GM19397 (cell line): Measurements from ENCODE around the gene MPV17L.
"Not testable (repeated sequence)": the region's sequence is repeated elsewhere in the genome, so short reads cannot be mapped to it uniquely, and the experiment has no call there.

Experiments
- ATAC-seq: cut with Tn5 transposase; IDR thresholded peaks from one replicate; pipeline ENCODE4 v1.9.1; 2021; ENCODE audit warnings: mild to moderate bottlenecking, moderate library complexity; ENCODE audit not compliant: unreplicated experiment

Gene MPV17L

DNA sequence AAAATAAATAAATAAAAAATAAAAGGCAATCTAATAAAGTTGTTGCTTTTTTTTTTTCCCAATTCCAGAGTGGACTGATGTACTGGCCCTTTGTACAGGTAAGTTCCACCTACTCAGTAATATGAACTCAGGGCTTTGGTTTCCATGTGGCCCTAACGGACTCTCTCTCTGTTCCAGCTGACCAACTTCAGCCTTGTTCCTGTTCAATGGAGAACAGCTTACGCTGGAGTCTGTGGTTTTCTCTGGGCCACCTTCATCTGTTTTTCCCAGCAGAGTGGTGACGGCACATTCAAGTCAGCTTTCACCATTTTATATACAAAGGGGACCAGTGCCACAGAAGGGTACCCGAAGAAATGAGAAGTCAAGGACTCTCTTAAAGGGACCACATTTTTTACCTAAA lies 12.2 kb downstream of the MPV17L start:
- ATAC-seq = not testable (repeated sequence)

- ATAC-seq = not testable (repeated sequence)
These were observed 13.9 kb downstream of the MPV17L start for GRCh38 chr16:15409476-15409875.

DNA sequence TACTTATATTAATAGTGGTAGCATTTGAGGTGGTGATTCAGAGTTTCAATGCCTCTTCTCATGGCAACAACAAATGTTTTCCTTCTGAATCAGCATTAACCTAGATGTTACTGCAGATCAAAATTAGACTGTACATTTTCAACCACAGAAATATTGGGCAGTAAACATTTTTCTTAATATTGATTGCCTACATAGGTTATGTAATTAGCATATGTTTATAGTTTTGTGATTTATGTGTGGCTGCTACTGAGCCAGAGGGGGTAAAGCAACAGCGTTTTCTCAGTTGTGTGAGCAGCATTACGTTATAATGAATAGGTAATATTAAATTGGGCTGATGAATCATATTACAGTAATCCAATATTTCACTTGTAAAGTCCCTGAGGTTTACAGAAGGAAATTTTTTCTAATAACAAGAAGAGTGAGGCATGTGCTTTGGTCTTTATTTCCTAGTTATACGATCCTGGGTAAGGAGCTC lies 20.0 kb downstream of the MPV17L start:
- ATAC-seq = no peak

GRCh38 chr16:15417197-15417596 lies 21.6 kb downstream of the MPV17L start:
- no peak for ATAC-seq

- ATAC-seq = no peak
These were observed 22.7 kb downstream of the MPV17L start for GRCh38 chr16:15418206-15418605.

DNA sequence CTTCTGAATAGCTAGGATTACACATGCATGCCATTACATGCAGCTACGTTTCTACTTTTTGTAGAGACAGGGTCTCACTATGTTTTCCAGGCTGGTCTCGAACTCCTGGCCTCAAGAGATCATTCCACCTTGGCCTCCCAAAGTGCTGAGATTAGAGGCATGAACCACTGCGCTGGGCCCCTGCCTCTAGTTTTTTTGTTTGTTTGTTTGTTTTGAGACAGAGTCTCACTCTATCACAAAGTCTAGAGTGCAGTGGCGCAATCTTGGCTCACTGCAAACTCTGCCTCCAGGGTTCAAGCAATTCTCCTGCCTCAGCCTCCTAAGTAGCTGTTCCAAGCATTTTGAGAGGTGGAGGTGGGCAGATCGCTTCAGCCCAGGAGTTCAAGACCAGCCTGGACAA lies 26.1 kb downstream of the MPV17L start:
- ATAC-seq = not testable (repeated sequence)

DNA sequence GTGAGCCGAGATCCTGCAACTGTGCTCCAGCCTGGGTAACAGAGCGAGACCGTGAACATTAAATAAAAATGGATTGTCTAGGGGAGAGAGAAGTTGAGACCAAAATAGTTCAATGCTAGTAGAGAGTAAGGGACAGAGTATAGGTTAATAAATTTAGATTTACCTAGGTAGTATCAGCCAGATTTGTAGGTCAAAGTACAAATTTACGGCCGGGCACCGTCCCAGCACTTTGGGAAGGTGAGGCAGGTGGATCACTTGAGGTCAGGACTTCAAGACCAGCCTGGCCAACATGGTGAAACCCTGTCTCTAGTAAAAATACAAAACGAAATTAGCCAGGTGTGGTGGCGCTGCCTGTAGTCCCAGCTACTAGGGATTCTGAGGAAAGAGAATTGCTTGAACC lies 26.7 kb downstream of the MPV17L start:
- ATAC-seq = no peak

- ATAC-seq = no peak
These were observed 30.3 kb downstream of the MPV17L start for GRCh38 chr16:15425861-15426260.

- no peak for ATAC-seq
These were observed 31.2 kb downstream of the MPV17L start for GRCh38 chr16:15426796-15427195.

GRCh38 chr16:15427648-15428239 lies 32.2 kb downstream of the MPV17L start:
- ATAC-seq = no peak

DNA sequence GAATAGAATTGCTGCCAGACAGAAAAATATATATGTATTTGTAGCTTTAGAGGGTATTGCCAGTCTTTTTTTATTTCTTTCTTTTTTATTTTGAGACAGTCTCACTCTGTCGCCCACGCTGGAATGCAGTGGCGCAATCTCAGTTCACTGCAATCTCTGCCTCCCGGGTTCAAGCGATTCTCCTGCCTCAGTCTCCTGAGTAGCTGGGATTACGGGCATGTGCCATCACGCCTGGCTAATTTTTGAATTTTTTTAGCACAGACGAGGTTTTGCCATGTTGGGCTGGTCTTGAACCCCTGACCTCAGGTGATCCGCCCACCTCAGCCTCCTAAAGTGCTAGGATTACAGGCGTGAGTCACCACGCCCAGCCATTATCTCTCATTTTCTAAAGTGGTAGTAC lies 35.3 kb downstream of the MPV17L start:
- not testable (repeated sequence) for ATAC-seq

GRCh38 chr16:15434079-15434424 lies 38.5 kb downstream of the MPV17L start:
- no peak for ATAC-seq

GRCh38 chr16:15434425-15435215 lies 39.1 kb downstream of the MPV17L start, which contains the start of gene BMERB1:
Gene BMERB1 (plus strand): TSS chr16:15434588. CDS start chr16:15434654, 66 bp downstream.
- no peak for ATAC-seq

GRCh38 chr16:15435216-15435864 lies 39.8 kb downstream of the MPV17L start:
- ATAC-seq = no peak

GRCh38 chr16:15439102-15439501 lies 43.5 kb downstream of the MPV17L start:
- no peak for ATAC-seq

GRCh38 chr16:15439521-15439920 lies 44.0 kb downstream of the MPV17L start:
- no peak for ATAC-seq

- ATAC-seq = no peak
These were observed 45.3 kb downstream of the MPV17L start for GRCh38 chr16:15440852-15441251.

- not testable (repeated sequence) for ATAC-seq
These were observed 46.6 kb downstream of the MPV17L start for GRCh38 chr16:15442140-15442539.

- no peak for ATAC-seq
These were observed 48.2 kb downstream of the MPV17L start for GRCh38 chr16:15443753-15444152.

DNA sequence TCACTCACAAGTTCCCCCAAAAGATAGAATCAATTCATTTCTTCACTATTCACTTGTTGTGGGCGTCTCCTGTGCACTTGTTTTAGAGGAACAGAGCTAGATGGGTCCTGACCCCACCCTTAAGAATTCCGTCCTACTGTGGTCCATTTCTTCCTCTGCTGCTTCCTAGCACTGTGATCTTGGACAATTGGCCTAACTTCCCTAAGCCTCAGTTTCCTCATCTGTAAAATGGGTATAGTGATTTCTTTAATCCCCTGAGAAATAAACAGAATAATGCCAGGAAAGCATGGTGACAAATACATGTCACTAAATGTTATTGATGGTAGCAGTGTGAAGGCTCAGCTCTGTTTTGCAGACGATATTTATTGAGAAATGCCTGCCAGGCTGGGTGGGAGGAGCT lies 48.7 kb downstream of the MPV17L start:
- ATAC-seq = no peak

GRCh38 chr16:15445450-15445849 lies 49.9 kb downstream of the MPV17L start:
- ATAC-seq = no peak

DNA sequence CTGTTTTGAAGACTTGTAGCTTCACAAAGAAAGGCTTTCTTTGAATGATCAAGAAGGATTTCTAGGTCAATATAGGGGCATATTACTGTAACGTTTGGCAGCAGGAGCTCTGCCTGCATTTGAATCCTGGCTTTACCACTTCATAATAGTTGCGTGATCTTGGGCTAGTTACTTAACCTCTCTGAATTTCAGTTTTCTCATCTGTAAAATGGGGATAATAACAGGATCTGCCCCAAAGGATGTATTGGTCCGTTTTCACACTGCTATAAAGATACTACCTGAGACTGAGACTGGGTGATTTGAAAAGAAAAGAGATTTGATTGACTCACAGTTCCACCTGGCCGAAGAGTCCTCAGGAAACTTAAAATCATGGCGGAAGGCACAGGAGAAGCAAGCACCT lies 51.3 kb downstream of the MPV17L start:
- ATAC-seq = no peak
